ENCODE measurements around the gene ATG4A. TPM values are rescaled to one million over a fixed set of nuclear protein-coding genes. Genes with fewer than 3 reads are reported as not detected.

Gene ATG4A
- total and polyA plus RNA-seq, 2 of the 8 experiments (the other 6 are each of a cell fraction or from before 2014, with no cell fraction given), result 1.2 to 2.0 TPM

DNA sequence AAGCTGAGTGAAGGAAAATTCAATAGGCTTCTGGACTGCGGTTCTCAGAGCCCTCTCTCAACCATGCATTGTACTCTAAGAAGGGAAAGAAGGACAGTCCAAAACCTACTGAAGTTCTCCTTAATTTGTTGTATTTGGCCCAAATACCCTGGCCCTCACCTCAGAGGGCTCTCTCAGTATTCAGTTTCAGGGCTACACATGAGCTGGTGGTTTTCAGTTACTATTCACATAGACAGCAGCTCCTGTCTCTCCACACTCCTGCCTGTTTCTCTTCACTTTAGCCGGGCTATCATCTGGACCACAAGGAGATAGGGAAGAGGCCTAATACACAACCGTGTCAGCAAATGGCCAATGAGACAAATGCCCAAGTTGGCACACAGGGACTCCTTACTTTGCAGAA is 66.0 kb downstream of the ATG4A start:
- Histone ChIP-seq H3K27ac (ENCODE audit: low read depth, low read length) (no peak overlapping the region), H3K36me3 (ENCODE audit: control insufficient read depth in 2 of 4, insufficient read depth in 4 of 4, low read length in 3 of 4) (no peaks in the 10 kb centered on the region), H3K18ac (ENCODE audit: extremely low read depth, low read length) (no peak overlapping the region), H2AK5ac (ENCODE audit: low read depth, low read length) (no peak overlapping the region), H4K5ac (ENCODE audit: insufficient read length, low read depth, low read length) (no peak overlapping the region), H4K91ac (replicated peaks; ENCODE audit: insufficient read length, low read length) (no peak overlapping the region), H3K56ac (replicated peaks; ENCODE audit: insufficient read length, low read depth, low read length) (no peak overlapping the region), H4K8ac (ENCODE audit: extremely low read depth, insufficient read depth, low read length) (no peak overlapping the region), H2BK20ac (ENCODE audit: low read length) (no peak overlapping the region), H3K4me1 (replicated peaks in 1 of 4; ENCODE audit: control insufficient read depth in 3 of 4, insufficient read depth in 4 of 4, low read length in 3 of 4) (no peaks in the 10 kb centered on the region), H2BK15ac (ENCODE audit: low read length) (no peak overlapping the region), H2BK120ac (replicated peaks; ENCODE audit: low read depth, low read length) (no peak overlapping the region), H3K14ac (ENCODE audit: insufficient read length) (no peak overlapping the region), H4K20me1 (replicated peaks in 1 of 2; ENCODE audit: control insufficient read depth in 1 of 2, insufficient read depth in 2 of 2, low read length in 2 of 2) (no peaks in the 10 kb centered on the region), H3K79me2 (ENCODE audit: control insufficient read depth in 1 of 2, insufficient read depth in 2 of 2, low read length in 2 of 2) (no peaks in the 10 kb centered on the region), H3K9ac (replicated peaks in 1 of 4; ENCODE audit: extremely low read depth in 1 of 4, low read depth in 3 of 4, low read length in 3 of 4) (no peak overlapping the region), H3K4me2 (ENCODE audit: insufficient read depth in 1 of 2, low read depth in 2 of 2, low read length in 2 of 2) (no peak overlapping the region), H2BK5ac (ENCODE audit: low read depth, low read length) (no peak overlapping the region), H2AFZ (ENCODE audit: low read length) (no peak overlapping the region), H3K23ac (ENCODE audit: insufficient read length) (no peak overlapping the region), H3K4ac (replicated peaks; ENCODE audit: insufficient read length, low read depth, low read length) (no peak overlapping the region), H3K4me3 (ENCODE audit: extremely low read depth in 1 of 4, insufficient read depth in 2 of 4, low read depth in 3 of 4, low read length in 4 of 4) (no peak overlapping the region), H3K79me1 (ENCODE audit: low read depth, low read length) (no peaks in the 10 kb centered on the region), H3K9me3 (ENCODE audit: insufficient read depth in 2 of 2, low read depth in 1 of 2, low read length in 1 of 2) (no peaks in the 10 kb centered on the region), H3K27me3 (replicated peaks in 1 of 4; ENCODE audit: control insufficient read depth in 3 of 4, extremely low read depth in 1 of 4, insufficient read depth in 3 of 4, low read length in 3 of 4) (no peaks in the 10 kb centered on the region), H2BK12ac (ENCODE audit: low read depth, low read length) (no peak overlapping the region), H3K23me2 (ENCODE audit: low read depth, low read length) (no peaks in the 10 kb centered on the region)
- ChIA-PET POLR2A (ENCODE audit: partially characterized antibody) (no interaction called here), CTCF (ENCODE audit: partially characterized antibody) (no interaction called here)
- no peak for FAIRE-seq
- 94% methylated on average over 2 of the region's 3 CpGs; no CpG with 5 or more reads in 1 of the 2 experiments for WGBS, 2 experiments (ENCODE audit: extremely low coverage in 1 of 2, insufficient coverage in 1 of 2, insufficient read length in 1 of 2, insufficient replicate concordance in 2 of 2, low coverage in 1 of 2, low lambda C conversion rate in 2 of 2, missing lambda C conversion rate in 1 of 2)
- no peak for DNase-seq (ENCODE audit: low read depth in 1 of 2, low spot score in 2 of 2)
- no peak for TF ChIP-seq CBX8 (IDR thresholded peaks at IDR 0.05; ENCODE audit: borderline replicate concordance, low read depth, low read length)
- no peak for TF ChIP-seq RFX5 (IDR thresholded peaks at IDR 0.05; ENCODE audit: borderline replicate concordance, low read depth, low read length)
- no peak for TF ChIP-seq HDAC2 (IDR thresholded peaks at IDR 0.05; ENCODE audit: borderline replicate concordance in 1 of 2, low read depth in 2 of 2, low read length in 2 of 2)
- no peak for TF ChIP-seq BCL11A (IDR thresholded peaks at IDR 0.05; ENCODE audit: low read depth in 2 of 2, low read length in 2 of 2)
- TF ChIP-seq MAX (IDR thresholded peaks at IDR 0.05), result no peak
- TF ChIP-seq POU5F1 (IDR thresholded peaks at IDR 0.05; ENCODE audit: low read depth, low read length), result no peak
- TF ChIP-seq CBX5 (IDR thresholded peaks at IDR 0.05; ENCODE audit: low read depth, low read length), result no peak

Measured in H1 (cell line).